HG03354 (cell line): ENCODE measurements around the gene GRK3.
"Not testable (repeated sequence)": the region's sequence is repeated elsewhere in the genome, so short reads cannot be mapped to it uniquely, and the experiment has no call there.

ENCODE experiments used
- ATAC-seq: cut with Tn5 transposase; IDR thresholded peaks from one replicate; pipeline ENCODE4 v1.9.1; 2021; ENCODE audit warnings: mild to moderate bottlenecking; ENCODE audit not compliant: unreplicated experiment, poor library complexity, severe bottlenecking

GRK3 gene

DNA sequence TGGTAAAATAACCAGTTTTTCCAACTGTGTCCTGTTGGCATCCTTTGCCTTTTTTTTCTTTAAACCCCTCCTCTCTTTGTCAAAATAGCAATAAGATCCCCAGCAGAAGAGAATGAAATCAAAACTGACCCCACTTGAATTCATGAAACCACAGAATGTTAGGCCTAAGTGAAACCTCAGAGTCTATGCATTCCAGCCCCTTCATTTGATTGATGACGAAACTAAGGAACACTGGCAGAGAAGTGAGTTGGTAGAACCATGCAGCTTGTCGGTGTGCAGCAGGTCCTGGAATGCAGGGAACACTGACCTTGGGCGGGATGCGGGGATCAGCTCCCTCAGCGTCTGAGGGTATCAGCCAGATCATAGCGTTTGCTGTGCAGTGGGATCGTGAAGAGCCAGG lies 57.5 kb downstream of the GRK3 start:
- no peak for ATAC-seq

DNA sequence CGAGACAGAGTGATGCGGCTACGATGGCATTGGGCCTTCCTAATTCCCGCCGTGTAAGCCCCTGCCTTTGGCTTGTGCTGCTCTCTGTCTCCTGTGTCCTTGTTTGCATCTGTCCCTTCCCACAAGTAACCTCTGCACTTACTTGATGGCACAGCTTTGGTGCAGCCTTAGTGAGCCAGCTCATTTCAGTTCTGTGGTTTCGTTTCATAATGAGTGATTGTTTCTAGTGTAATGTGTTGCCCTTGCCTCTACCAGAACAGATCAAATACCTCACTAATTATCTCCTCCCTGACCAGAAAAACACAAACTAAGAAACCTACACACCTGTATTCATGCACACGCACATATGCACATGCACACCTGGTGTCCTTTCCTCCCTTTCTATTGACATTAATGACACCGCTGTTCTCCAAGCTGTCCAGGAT lies 58.8 kb downstream of the GRK3 start:
- peak; percentile 63 for ATAC-seq

DNA sequence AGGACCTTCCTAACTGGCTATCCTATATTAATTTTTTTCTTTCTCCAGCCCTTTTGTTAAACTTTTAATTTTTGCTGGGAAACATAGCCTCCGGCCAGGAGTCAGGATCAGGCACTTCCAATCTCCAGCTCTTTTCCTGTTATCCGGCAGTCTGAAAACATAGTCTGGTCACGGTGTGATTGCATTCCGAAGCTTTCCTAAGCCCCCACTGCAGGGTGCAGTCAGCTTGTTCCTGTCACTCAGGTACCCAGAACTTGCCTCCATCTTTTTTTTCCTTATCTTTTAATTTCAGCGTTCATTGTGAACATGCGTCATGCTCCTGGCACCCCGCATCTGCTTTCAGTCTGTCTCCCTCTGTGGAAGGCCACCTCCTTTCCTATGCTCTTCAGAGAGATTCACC lies 59.4 kb downstream of the GRK3 start:
- ATAC-seq: no peak

DNA sequence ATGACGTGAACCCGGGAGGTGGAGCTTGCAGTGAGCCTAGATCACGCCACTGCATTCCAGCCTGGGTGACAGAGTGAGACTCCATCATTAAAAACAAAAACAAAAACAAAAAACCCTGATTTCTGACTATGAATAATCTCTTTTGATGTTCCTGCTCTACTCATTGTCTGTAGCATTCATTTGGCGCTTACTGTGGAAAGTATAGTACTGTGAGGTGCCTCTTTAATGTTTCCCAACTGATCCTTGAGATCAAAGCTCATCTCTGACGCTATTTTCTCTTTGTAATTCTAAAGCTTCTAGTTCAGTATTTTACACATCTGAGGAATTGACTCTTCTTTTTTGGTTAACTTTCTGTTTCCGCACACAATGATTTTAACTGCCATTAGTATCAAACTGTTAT lies 60.0 kb downstream of the GRK3 start:
- no peak for ATAC-seq

DNA sequence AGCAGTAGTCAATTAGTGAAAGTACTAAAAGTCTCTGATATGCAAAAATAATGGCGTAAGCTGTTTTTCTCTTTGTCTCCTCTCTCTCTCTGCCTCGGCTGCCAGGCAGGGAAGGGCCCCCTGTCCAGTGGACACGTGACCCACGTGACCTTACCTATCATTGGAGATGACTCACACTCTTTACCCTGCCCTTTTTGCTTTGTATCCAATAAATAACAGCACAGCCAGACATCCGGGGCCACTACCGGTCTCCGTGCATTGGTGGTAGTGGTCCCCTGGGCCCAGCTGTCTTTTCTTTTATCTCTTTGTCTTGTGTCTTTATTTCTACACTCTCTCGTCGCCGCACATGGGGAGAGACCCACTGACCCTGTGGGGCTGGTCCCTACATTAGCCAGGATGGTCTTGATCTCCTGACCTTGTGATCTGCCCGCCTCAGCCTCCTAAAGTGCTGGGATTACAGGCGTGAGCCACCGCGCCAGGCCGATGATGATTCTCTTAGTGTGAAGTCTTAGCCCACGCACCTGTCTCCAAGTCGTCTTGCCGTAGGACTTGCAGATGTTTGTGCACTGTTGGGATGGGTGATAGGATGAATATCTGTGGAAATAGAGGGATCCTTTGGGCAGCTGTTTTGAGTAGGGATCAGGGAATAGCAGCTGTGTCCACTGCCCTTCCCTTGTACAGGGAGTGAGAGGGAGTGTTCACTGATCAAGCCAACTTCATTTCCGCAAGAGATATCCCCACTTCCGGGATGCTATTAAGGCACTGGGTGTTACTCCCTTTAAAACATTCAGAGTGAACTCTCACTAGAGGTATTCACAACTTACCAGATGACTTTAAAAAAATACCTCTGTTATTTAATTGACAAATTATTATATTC lies 61.5 kb downstream of the GRK3 start:
- ATAC-seq: not testable (repeated sequence)

DNA sequence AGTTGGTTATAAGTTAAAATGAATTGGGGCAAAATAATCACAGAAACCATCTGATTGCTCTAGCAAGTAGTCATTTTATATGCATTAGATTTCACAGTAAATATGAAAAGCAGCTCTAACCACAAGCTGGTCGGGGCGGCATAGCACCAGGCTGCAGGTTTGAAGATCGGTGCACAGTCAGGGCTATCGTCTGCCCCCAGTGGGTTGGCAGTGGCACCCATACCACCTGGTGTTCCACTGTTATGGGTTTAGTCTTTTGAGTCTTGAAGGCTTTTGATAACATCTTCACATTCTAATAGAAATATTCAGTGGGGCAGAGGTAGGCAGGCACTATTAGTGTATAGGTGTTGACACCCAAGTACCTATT lies 62.1 kb downstream of the GRK3 start:
- no peak for ATAC-seq

DNA sequence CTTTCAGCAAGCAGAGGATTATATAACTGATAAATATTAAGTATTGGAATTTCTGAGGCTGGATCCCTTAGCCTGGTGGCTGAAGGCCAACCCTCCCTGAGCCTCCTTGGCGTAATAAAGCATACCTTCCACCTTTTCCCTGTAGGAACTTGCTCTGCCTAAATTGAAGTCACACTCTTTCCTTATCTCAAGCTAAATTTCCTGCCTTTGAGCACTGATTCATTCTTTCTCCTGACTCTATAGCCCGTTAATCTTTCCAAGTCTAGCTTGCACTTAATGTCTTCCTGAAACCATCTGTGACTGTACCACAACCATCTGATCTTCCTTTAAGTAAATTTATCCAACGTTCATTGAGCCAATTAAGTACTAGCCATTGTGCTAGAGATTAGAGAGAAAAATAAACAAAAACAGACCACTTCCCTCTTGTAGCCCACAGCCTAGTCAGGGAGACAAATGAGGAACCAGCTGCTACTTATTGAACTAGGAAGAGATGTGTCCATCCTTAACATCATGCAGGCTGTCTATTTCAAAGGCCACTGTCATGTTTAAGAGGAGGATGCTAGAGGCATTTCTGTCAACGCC lies 62.9 kb downstream of the GRK3 start:
- ATAC-seq: no peak

DNA sequence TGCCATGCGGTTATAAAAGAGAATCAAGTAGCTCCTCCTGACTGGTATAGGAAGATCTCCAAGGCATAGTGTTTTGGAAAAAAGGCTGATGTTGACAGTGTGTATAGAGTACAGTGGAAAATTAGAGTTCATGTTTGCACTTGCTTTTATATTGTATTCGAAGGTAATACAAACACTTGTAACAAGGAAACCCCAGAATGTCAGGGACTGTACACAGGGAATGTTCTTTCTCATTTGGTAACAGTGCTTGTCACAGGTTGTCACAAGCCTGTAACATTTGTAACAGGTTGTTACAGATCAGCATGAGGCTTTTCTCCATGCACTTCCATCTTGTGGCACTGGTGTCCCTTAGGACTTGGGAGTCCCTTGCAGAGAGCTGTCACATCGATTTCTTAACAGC lies 64.0 kb downstream of the GRK3 start:
- no peak for ATAC-seq

DNA sequence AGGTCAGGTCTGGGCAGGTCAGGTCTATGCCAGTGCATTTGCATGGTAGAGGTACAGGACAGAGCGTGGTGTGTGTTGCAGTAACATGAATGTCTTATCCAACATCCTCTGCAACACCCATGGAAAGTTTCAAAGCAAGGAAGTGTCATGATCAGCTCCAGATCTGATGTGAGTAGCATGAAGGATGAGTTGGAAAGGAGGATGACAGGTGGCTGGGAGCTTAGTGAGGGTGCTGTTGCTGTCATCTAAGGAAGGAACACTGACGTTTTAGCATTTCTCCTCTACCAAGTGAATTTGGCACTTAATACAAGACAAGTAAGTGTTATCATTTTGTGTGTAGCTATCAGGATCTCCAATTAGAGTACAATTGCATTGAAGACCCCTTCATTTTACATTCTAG lies 65.1 kb downstream of the GRK3 start:
- ATAC-seq: no peak

DNA sequence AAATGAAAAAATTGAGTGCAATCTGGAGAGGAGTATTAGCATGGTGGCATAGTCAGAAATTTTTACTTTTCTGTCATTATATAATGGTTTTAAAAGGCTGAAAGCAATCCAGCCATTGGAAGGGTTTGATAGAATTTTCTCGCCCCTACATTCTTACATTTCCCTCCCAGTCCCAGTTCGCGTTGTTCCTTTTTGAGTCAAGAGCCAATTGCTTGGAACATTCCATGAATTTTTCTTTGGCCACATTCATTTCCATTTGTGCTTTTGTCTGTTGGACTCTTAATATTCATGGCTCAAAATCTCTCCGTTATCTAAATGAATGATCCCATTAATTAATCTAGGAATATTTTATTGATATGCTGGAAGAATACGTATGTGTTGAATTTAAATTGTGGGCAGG lies 66.0 kb downstream of the GRK3 start:
- ATAC-seq: no peak

DNA sequence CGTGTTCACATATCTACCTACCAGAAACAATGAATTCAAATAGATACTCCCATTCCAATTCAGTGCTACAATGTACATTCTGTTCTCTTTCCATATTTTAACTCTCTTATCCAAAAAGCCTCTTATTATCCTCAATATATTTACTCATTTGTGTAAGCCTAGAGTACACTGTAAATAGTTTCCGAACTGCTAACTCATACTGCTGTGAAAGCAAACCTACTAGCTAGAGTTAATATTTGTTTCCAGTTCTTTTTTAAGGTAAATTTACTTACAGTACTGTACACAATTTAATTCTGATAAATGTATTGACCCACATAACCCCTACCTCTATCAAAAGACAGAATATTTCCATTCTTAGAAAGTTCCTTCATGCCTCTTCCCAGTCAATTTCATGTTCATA lies 71.8 kb downstream of the GRK3 start:
- ATAC-seq: no peak

DNA sequence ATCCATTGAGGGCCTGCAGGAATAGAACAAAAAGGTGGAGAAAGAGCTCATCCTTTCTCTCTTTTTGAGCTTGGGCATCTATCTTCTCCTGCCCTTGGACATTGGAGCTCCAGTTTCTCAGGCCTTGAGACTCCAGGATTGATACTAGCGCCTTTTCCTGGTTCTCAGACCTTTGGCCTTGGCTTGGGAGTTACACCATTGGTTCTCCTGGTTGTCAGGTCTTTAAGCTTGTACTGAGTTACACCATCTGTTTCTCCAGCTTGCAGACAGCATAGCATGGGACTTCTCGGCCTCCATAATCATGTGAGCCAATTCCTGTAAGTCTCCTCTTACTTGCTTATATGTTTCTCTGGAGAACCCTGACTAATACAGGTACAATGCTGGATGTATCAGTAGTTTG lies 72.6 kb downstream of the GRK3 start:
- ATAC-seq: no peak

DNA sequence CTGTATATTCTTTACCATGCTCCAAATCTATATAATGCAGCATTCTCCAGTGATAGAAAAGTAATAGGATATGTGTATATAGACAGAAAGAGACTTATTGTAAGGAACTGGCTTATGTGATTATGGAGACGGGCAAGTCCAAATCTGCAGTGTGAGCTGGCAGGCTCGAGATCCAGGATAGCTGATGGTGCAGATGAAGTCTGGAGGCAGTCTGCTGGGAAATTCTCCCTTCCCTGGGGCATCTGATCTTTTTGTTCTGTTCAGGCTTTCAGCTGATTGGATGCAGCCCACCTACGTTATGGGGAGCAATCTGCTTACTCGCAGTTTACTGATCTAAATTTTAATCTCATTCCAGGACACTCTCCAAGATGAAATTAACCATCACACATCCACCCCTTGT lies 73.2 kb downstream of the GRK3 start:
- ATAC-seq: no peak

DNA sequence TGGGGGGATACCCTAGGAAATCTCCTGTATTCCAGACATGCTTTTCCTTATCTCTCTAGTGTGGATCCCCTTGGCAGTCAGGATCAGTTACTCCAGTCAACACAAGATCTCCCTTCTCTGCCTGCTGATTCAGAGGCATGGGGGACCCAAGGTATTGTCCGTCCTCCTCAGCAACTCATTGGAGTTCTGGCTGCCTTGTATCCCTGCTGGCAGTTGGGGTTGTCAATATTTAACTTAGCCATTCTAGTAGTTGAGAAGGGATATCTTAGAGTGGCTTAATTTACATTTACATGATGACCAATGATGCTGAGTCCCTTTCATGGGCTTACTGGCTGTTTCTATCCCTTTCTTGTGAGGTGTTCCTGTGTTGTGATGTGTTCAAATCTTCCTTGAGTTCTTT lies 74.2 kb downstream of the GRK3 start:
- no peak for ATAC-seq

DNA sequence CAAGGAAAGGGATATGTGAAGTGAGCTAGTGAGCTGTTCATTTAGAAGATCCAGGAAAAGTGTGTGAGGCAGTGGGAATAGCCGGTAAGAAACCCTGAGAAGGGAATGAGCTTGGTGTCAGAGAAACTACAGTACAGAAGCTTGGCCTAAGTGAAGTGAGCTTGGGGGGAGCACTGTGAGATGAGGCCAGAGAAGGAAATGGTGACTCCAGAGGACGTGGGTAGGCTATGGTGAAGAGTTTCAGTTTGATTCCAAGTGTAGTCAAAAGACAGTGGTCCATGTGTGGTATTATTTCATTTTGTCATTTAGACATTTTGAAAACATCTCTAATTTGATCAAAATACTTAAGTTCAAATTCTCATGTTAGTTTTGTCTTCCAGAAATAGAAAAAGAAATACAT lies 77.2 kb downstream of the GRK3 start:
- ATAC-seq: no peak

DNA sequence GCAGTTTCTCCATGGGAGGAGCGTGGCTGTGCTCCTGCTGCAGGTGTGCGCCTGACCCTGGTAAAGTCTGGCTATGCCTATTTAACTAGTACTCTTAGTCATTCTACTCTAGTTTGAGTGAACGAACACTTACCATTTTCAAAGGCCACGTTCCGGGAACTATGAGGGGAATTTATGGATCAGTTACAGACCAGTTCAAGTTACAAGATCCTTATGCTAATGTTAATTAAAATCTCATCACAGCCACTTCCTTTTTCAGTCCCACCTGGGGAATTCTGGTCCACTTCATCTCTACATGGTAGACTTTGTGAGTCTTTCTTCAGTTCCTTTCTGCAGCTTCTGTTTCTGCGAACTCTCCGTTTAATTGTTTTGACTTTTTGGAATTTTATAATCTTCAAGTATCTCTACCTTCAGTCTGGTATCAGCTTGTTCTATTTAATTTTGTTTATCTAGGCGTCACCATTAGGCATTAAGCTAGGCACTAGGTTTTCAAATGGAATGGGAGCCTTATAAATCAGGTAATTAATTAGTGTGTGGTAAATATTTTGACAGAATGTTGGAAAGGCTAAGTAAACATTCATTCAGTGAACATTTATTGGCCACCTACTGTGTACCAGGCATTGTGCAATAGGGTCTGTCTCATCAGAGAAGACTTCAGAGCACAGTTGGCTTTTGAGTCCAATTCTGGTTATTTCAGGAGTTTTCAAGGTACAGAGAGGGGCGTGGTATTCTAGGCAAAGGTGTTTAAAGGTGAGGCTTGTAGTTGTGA lies 78.9 kb downstream of the GRK3 start:
- ATAC-seq: no peak

DNA sequence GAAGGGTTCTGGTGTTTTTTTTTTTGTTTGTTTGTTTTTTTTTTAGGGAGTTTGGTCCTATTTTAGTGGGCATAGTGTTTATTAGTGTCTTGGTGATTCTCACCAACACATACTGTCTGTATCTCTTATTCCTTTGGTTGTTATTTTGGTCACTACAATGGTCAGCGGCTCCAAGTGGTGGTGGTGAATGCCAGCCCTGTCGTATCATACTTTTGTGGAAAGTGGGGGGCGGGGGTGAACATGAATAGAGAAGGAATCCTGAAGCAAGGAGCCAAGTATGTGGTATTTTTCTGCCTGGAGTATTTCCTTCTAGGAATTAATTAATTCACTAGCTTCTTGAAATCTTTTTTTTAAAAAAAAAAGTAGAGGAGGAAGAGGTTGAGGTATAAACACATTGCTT lies 79.6 kb downstream of the GRK3 start:
- ATAC-seq: no peak

DNA sequence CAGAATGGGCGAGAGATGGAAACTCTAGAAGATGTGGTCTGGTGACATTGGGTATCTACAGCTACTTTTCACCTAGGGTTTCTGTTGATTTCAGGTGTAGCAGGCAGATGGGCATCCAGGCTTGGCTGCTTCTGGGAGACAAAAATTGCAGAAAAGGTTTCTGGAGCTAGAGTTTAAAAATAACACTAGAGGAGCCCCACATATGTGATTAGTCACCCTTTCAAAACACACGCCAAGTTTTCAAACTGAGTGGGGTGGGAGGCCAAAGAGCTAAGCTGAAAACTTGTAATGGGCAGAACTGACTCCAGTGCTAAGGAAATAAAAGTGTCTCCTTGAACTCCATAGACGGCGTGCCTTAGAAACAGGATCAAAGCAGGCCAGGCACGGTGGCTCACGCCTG lies 80.8 kb downstream of the GRK3 start:
- ATAC-seq: no peak

DNA sequence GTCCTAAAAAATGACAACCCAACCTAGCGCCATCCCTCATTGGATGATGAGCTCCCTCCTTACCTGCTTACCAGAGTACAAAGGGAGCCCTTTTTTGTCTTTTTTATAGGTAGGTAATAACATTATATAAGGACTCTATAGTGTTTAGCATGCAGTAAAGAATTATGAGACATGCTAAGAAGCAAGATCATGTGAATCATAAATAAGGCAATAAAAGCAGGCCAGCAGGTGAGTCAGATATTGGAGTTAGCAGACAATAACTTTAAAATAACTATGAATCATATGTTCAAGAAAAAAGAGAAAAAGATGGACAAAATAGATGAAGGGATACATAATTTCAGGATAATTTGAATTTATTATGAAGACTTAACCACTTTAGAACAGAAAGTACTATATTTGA lies 81.5 kb downstream of the GRK3 start:
- no peak for ATAC-seq

DNA sequence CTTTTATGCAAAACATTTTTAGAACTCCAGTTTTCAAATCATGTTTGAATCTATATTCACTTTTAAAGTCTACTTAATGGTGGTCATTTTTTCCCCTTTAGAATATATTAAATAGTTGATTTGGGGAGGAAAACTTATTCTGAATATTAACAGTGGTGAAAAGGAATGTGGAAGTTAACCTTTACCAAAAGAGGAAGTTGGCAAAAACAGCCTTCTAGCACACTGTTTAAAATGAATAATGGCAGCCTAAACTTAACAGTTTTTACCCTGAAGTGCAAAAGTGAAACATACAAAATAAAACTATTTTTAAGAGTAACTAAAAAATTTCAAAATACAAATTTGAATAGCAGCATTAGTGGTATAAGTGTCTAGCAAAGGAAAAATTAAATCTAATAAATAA lies 86.4 kb downstream of the GRK3 start:
- no peak for ATAC-seq
